Measurements from ENCODE around the gene FLCN.

The FLCN gene

DNA sequence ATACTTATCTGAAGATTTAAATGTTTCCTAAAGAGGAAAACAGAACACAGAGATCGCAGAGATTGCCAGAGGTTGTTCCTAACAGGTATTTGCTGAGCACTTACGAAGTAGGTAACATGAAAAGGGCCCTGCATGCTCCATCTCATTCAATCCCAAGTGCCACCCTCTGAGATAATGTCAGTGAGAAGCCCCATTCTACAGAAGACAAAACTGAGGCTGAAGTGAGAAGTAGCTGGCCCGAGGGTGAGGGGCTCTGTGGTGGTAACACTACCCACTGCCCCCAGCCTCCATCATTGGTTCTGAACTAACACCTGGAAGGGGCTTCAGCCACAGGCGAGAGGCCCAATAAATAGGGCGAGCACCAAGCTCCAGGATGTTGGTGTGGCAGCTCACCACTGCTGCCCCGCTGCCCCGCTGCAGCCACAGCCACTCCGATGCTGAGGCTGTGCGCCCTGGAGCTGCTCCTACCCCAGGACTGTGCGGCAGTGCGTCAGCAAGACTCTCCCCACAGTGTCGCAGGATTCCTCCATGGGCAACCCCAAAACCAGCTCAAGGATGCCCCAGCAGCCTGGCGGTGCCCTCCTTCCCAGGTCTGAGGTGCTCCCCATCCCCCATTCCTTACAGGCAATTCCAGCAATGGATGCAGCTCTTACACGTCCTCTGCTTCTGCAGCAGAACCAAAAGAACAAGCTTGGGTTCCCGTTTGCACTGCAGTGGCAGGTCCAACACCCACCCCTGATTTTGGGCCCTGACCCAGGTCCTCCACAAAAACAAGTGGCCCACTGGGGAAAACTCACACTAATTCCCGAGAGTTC, 10.3 kb downstream of the FLCN start:
- no peak overlapping the region for H3K4me3 ChIP-seq (ENCODE audit: low read depth, low read length)
- TF ChIP-seq, protein P1, sequence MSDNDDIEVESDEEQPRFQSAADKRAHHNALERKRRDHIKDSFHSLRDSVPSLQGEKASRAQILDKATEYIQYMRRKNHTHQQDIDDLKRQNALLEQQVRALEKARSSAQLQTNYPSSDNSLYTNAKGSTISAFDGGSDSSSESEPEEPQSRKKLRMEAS (IDR thresholded peaks at IDR 0.05; ENCODE audit: low read depth, low read length), result no peak
- no peak for TF ChIP-seq POLR2A (IDR thresholded peaks at IDR 0.05; ENCODE audit: extremely low read depth, insufficient read length)
- TF ChIP-seq, protein P2, sequence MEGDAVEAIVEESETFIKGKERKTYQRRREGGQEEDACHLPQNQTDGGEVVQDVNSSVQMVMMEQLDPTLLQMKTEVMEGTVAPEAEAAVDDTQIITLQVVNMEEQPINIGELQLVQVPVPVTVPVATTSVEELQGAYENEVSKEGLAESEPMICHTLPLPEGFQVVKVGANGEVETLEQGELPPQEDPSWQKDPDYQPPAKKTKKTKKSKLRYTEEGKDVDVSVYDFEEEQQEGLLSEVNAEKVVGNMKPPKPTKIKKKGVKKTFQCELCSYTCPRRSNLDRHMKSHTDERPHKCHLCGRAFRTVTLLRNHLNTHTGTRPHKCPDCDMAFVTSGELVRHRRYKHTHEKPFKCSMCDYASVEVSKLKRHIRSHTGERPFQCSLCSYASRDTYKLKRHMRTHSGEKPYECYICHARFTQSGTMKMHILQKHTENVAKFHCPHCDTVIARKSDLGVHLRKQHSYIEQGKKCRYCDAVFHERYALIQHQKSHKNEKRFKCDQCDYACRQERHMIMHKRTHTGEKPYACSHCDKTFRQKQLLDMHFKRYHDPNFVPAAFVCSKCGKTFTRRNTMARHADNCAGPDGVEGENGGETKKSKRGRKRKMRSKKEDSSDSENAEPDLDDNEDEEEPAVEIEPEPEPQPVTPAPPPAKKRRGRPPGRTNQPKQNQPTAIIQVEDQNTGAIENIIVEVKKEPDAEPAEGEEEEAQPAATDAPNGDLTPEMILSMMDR (IDR thresholded peaks at IDR 0.05; ENCODE audit: low read depth, low read length), result no peak
- TF ChIP-seq MYC (IDR thresholded peaks at IDR 0.05; ENCODE audit: low read depth, low read length), result no peak
- DNase-seq (ENCODE audit: low read depth), result no peak

DNA sequence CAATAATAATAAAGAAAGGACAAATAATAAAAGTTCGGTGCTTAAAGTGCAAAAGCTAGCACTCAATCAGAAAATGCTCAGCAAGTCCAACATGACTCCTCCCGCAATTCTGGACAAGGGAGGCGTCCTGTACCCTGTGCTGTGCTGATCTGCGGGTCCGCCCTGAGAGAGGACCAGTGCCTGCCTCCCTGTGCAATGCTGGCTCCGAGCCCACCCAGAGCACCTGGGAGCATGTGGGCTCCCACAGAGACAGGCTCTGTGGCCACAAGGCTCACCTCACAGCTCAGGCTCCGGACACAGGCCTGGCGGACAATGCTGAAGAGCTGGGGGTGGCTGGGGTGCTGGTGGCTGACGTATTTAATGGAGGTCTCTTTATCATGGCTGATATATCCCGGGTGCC, 11.1 kb downstream of the FLCN start:
- no peak for DNase-seq (ENCODE audit: low read depth)
- H3K4me3 ChIP-seq (ENCODE audit: low read depth, low read length), result no peak overlapping the region
- no peak for TF ChIP-seq POLR2A (IDR thresholded peaks at IDR 0.05; ENCODE audit: extremely low read depth, insufficient read length)
- no peak for TF ChIP-seq MYC (IDR thresholded peaks at IDR 0.05; ENCODE audit: low read depth, low read length)
- TF ChIP-seq, protein P2 (IDR thresholded peaks at IDR 0.05; ENCODE audit: low read depth, low read length), result no peak
- TF ChIP-seq, protein P1 (IDR thresholded peaks at IDR 0.05; ENCODE audit: low read depth, low read length), result no peak

DNA sequence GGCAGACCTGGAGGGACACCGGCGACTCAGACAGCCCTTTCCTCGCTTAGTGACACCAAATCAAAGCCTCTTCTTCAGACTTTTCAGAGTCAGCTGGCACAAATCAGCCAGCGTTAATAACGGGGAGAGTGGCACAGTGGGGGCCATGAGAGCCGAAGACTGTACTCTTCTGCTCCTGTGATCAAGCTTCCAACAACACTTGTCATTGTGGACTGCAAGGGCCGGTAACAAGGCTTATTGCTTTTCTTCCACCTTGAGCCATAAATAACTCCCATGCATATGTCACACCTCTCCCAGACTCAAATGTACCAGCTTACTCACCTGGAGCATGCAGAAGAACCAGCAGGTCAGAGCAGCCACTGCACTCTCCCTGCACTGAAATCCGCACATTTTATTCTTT, 12.8 kb downstream of the FLCN start:
- DNase-seq (ENCODE audit: low read depth), result no peak
- TF ChIP-seq, protein P2 (IDR thresholded peaks at IDR 0.05; ENCODE audit: low read depth, low read length), result no peak
- TF ChIP-seq MYC (IDR thresholded peaks at IDR 0.05; ENCODE audit: low read depth, low read length), result no peak
- TF ChIP-seq POLR2A (IDR thresholded peaks at IDR 0.05; ENCODE audit: extremely low read depth, insufficient read length), result no peak
- TF ChIP-seq, protein P1 (IDR thresholded peaks at IDR 0.05; ENCODE audit: low read depth, low read length), result no peak

DNA sequence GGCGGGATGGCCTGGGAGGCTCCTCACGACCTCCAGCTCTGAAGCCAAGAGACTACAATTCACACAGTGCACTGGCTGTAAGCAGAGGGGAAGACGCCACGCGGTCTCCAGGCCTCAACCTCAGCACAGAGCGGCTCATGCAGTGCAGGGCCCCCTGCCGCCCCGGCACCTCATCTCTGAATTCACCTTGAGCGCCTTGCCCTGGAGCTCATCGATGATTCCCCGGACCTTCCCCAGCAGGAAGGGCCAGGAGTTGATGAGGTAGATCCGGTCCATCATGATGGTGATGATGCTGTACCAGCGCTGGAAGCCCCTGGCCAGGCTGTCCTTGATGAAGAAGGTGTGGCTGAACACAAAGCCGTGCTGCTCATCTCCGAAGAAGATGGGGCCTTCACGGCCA, 13.2 kb downstream of the FLCN start:
- no peak overlapping the region for H3K4me3 ChIP-seq (ENCODE audit: low read depth, low read length)
- TF ChIP-seq MYC (IDR thresholded peaks at IDR 0.05; ENCODE audit: low read depth, low read length), result no peak
- TF ChIP-seq, protein P1 (IDR thresholded peaks at IDR 0.05; ENCODE audit: low read depth, low read length), result no peak
- DNase-seq (ENCODE audit: low read depth), result no peak

More for the DNA sequence above, 12.8 kb downstream of the FLCN start:
- H3K4me3 ChIP-seq (ENCODE audit: low read depth, low read length), result no peak overlapping the region

DNA sequence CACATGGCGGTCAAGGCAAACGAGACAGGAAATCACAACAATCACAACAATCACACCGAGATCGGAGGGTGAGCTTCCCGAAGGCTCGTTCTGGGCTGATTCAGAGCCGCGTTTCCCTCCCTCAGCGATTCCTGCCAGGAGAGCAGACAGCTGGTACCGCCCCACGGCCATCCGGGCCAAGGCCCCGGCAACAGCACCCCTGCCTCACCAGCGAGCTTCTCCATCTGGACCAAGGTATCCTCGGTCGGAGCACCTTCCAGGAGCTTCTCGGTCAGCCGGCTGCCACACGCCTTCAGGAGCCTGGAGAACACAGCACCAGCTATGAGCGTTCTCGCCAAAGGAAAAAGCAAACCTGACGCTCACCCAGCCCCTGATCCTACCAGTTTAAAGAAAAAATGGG, 15.6 kb downstream of the FLCN start:
- no peak for DNase-seq (ENCODE audit: low read depth)
- no peak for TF ChIP-seq MYC (IDR thresholded peaks at IDR 0.05; ENCODE audit: low read depth, low read length)
- no peak for TF ChIP-seq POLR2A (IDR thresholded peaks at IDR 0.05; ENCODE audit: extremely low read depth, insufficient read length)
- TF ChIP-seq, protein P2 (IDR thresholded peaks at IDR 0.05; ENCODE audit: low read depth, low read length), result no peak
- TF ChIP-seq, protein P1 (IDR thresholded peaks at IDR 0.05; ENCODE audit: low read depth, low read length), result no peak
- no peak overlapping the region for H3K4me3 ChIP-seq (ENCODE audit: low read depth, low read length)

DNA sequence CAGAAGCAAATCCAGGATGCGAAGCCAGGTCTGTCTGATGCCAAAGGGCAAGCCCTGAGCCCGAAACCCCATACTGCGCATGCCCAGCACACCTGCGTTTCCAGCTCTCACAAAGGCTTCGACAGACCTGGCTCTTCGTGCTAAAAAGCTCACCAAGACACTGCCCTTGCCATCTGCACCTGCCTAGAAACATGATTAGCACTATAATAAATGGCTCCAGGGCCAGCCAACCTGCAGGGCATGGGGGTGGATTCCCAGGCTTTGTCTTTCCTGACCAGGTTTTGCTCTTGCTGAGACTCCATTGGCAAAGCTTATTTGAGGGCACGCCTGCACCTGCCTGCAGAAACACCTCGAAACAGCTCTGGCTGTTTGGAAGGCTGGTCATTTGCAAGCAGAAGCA, 16.4 kb downstream of the FLCN start:
- no peak for DNase-seq (ENCODE audit: low read depth)
- no peak overlapping the region for H3K4me3 ChIP-seq (ENCODE audit: low read depth, low read length)
- TF ChIP-seq, protein P2 (IDR thresholded peaks at IDR 0.05; ENCODE audit: low read depth, low read length), result no peak
- TF ChIP-seq POLR2A (IDR thresholded peaks at IDR 0.05; ENCODE audit: extremely low read depth, insufficient read length) (no peak), MYC (IDR thresholded peaks at IDR 0.05; ENCODE audit: low read depth, low read length) (no peak)
- TF ChIP-seq, protein P1 (IDR thresholded peaks at IDR 0.05; ENCODE audit: low read depth, low read length), result no peak

Data from NB4 (cell line).